GM06990 (cell line): ENCODE data around the gene PRMT5.
"Not testable (repeated sequence)": the region's sequence is repeated elsewhere in the genome, so short reads cannot be mapped to it uniquely, and the experiment has no call there.

Source experiments
- DNase-seq: peaks from one replicate; pipeline ENCODE4 v3.0.0-alpha.2; 2011; ENCODE audit not compliant: insufficient read length; ENCODE audit errors: extremely low read depth
- H3K27me3 ChIP-seq: replicated peaks from 2 replicates; pipeline ENCODE4 v1.6.0; 2011; ENCODE audit warnings: low read length; ENCODE audit not compliant: control insufficient read depth, insufficient read depth
- H3K36me3 ChIP-seq: 2 replicates; pipeline ENCODE4 v1.5.1; 2011; ENCODE audit warnings: low read length; ENCODE audit not compliant: control insufficient read depth, insufficient read depth
- H3K4me3 ChIP-seq: replicated peaks from 2 replicates; pipeline ENCODE4 v1.5.1; 2011; ENCODE audit warnings: low read depth, mild to moderate bottlenecking, control low read depth, low read length
- TF ChIP-seq, protein P1 (sequence below): IDR thresholded peaks from 2 replicates; pipeline ENCODE4 v1.5.1; 2011; ENCODE audit warnings: low read length, control low read depth, mild to moderate bottlenecking, inconsistent platforms; ENCODE audit not compliant: insufficient read depth, poor library complexity, severe bottlenecking

The PRMT5 gene

DNA sequence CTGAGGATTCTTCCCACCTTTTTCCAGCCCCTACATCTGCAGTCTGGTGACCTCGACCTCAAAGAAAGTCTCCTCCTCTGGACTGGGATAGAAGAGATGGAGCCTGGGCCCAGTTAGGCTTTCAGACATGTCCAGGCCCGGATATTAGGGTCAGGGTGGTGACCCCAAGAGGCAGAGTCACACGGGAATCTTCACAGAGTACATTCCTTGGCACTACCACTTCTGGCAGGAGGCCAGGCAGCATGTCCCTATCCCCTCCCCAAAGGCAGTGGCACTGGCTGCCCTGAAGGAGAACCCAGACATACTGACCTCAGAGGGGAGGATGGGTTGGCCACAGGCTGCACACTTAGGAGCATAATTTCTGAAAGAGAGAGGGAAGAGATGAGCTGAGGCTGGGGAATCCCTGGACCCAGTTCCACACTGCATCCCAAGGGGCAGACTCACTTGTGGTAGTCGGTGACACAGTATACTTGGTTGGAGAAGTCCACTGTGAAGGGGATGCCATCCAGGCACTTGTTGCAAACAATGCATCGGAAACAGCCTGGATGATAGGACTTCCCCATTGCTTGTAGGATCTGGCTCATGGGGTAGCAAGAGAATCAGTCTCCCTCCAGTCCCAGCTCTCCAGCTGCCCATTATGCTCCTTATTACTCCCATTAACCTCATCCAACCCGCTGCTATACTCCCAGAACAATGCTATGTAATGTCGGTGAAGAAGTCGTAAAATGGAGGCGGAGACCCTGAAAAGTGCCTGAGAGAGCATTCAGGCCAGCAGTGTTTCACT, 45.5 kb upstream of the PRMT5 start:
- DNase-seq = no peak
- Histone ChIP-seq H3K4me3 (no peak overlapping the region), H3K36me3 (no peaks in the 10 kb centered on the region), H3K27me3 (no peaks in the 10 kb centered on the region)
- TF ChIP-seq, protein P1, sequence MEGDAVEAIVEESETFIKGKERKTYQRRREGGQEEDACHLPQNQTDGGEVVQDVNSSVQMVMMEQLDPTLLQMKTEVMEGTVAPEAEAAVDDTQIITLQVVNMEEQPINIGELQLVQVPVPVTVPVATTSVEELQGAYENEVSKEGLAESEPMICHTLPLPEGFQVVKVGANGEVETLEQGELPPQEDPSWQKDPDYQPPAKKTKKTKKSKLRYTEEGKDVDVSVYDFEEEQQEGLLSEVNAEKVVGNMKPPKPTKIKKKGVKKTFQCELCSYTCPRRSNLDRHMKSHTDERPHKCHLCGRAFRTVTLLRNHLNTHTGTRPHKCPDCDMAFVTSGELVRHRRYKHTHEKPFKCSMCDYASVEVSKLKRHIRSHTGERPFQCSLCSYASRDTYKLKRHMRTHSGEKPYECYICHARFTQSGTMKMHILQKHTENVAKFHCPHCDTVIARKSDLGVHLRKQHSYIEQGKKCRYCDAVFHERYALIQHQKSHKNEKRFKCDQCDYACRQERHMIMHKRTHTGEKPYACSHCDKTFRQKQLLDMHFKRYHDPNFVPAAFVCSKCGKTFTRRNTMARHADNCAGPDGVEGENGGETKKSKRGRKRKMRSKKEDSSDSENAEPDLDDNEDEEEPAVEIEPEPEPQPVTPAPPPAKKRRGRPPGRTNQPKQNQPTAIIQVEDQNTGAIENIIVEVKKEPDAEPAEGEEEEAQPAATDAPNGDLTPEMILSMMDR = no peak

DNA sequence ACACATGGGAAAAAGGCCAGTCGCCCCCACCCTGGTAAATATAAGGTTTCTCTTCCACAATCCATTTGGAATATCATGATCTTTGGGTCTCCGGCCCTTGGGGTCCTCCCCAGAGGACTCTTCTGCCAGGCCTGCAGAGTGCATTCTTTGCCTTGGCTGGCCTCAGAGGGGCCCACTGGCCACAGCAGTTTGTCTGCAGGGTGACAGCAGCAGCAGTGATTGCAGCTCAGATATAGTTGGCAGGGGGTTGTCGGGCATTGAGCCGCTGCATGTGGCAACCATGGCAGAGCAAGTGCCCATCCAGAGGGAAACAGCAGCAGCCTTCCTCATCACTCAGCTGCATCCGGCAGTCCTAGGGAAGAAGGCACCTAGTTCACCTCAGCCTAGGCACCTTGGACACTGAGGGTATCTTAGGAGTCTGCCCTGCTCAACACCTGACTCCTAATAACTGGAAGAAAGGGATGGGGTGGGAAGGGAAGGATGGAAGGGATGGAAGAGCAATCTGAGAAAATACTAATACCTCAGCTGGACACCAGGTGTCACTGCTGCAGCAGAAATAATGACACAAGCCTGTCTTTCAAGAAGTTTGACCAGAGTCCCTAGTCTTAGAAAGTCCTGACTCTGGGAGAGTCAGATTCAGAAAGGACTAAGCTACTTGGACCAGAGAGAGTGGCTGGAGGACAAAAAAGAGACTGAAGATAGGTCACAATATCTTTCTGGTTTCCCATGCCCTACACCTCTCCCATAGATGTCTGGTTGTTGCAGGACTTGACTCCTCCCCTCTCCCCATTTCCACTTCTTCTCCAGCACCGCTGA, 44.2 kb upstream of the PRMT5 start:
- H3K36me3 ChIP-seq = no peaks in the 10 kb centered on the region

DNA sequence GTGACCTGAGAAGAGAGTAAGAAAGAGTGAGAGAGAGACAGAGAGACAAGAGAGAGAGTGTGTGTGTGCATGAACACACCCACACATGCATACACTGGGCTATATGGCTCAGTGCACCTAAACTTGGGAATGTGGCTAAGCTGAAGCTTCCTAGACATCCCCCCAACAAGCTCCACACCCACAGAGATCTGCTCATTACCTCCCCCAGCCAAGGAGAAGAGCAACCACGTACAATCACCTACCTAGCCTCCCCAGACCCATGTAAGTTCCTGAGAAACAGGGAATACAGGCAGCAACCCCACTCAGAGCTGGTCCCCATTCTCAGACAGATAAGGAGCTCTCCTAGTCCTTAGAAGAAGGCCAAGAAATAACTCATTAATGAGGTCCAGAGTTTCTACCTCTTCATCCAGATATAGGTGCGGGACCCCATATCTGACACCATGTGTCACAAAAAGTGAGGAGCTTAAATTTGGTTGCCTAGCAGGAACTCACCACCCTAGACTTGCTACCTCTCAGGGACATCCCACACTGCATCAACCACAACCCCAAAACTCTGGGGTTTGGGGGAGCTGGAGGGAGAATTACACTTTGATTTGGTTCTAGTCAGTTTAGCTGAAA, 43.2 kb upstream of the PRMT5 start:
- Histone ChIP-seq H3K36me3 (no peaks in the 10 kb centered on the region), H3K27me3 (no peaks in the 10 kb centered on the region), H3K4me3 (no peak overlapping the region)
- DNase-seq = no peak
- TF ChIP-seq, protein P1 = no peak

More for the DNA sequence above, 44.2 kb upstream of the PRMT5 start:
- TF ChIP-seq, protein P1 = peak; percentile 65
- H3K4me3 ChIP-seq = no peak overlapping the region
- no peak for DNase-seq
- H3K27me3 ChIP-seq = no peaks in the 10 kb centered on the region

DNA sequence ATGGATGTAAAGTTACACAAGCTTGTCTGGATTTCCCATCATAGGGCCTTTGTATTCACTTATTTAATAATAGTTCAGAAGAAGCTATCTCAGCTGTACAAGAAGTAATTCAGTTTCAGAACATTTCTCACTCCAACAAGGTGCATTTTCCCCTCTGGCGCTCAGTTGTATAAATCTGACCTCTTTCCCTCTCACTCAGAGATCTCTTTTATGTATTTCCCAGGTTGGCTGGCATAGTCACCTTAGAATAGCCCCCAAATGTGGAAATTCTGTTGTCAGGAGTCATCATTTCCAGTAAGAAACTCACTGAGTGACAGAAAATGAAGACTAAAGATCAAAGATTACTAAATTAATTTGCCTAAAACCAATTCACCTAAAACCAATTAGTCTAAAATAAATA, 42.0 kb upstream of the PRMT5 start:
- Histone ChIP-seq H3K36me3 (no peaks in the 10 kb centered on the region), H3K4me3 (no peak overlapping the region), H3K27me3 (no peaks in the 10 kb centered on the region)
- TF ChIP-seq, protein P1 = no peak
- no peak for DNase-seq

DNA sequence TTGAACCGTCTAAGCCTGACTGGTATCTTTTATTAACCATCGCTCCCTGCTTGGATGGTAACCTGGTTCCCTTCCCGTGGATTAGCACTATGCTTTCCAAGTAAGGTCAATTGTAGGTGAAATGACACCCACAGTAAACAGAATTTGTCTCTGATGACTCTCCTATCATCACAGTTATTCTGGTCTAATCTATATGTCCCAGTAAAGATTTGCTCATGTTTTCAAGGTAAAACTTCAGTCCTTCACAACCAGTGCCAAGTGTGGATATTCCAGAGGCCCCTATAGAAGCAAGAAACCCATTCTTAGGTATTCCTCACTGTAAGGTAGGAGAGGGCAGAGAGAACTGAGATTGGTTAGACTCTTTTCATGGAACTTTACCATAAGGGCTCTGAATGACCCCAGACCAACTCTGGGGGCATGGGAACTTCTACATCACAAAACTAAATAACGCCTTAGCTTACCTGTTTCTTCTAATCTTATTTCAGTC, 37.6 kb upstream of the PRMT5 start:
- TF ChIP-seq, protein P1 = no peak
- no peaks in the 10 kb centered on the region for H3K36me3 ChIP-seq
- H3K27me3 ChIP-seq = no peaks in the 10 kb centered on the region
- no peak for DNase-seq
- H3K4me3 ChIP-seq = no peak overlapping the region

DNA sequence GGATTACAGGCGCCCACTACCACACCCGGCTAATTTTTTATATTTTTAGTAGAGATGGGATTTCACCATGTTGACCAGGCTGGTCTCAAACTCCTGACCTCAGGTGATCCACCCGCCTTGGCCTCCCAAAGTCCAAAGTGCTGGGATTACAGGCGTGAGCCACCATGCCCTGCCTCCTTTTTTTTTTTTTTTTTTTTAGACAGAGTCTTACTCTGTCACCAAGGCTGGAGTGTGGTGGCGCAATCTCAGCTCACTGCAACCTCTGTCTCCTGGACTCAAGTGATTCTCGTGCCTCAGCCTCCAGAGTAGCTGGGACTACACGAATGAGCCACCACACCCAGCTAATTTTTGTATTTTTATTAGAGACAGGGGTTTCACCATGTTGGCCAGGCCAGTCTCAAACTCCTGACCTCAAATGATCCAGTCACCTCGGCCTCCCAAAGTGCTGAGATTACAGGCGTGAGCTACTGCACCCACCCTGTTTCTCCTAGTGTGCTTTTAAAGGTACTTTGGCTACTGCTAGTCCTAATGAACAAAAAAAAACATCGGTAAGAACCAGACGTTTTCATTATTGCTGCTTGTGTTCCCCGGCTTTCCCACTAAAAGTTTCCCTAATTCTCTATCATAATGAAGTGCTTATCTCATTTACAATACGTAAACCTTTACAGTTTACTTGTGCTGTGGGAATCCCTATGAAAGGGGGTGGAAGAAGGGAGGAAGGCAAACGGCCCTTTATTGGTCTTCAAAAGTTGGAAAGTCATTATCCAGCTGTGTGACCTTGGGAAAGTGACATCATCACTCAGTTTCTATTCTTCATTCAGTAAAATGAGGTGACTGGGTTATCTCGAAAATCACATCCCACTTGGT, 37.0 kb upstream of the PRMT5 start:
- not testable (repeated sequence) for DNase-seq, H3K4me3 ChIP-seq, H3K36me3 ChIP-seq, H3K27me3 ChIP-seq
